SU-DHL-6 (cell line): ENCODE results near the gene B3GALT5.

Source experiments
- EZH2phosphoT487 ChIP-seq: fragments of 200-600 bp; sonication (generic), shearing (Covaris generic); conservative IDR thresholded peaks from 2 replicates; pipeline ENCODE4 v1.6.1; 2018; ENCODE audit warnings: mild to moderate bottlenecking, antibody characterized with exemption, low read length, moderate library complexity, mixed read lengths
- TF ChIP-seq, protein P1 (sequence below): fragments of 200-600 bp; sonication (generic); IDR thresholded peaks from one replicate; pipeline ENCODE4 v1.5.1; 2017; ENCODE audit warnings: antibody characterized with exemption, mild to moderate bottlenecking, low read length, moderate library complexity; ENCODE audit not compliant: insufficient read depth, poor library complexity, severe bottlenecking

- TF ChIP-seq, protein P1, sequence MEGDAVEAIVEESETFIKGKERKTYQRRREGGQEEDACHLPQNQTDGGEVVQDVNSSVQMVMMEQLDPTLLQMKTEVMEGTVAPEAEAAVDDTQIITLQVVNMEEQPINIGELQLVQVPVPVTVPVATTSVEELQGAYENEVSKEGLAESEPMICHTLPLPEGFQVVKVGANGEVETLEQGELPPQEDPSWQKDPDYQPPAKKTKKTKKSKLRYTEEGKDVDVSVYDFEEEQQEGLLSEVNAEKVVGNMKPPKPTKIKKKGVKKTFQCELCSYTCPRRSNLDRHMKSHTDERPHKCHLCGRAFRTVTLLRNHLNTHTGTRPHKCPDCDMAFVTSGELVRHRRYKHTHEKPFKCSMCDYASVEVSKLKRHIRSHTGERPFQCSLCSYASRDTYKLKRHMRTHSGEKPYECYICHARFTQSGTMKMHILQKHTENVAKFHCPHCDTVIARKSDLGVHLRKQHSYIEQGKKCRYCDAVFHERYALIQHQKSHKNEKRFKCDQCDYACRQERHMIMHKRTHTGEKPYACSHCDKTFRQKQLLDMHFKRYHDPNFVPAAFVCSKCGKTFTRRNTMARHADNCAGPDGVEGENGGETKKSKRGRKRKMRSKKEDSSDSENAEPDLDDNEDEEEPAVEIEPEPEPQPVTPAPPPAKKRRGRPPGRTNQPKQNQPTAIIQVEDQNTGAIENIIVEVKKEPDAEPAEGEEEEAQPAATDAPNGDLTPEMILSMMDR: no peak
- TF ChIP-seq EZH2phosphoT487: no peak
These were observed 47.6 kb downstream of the B3GALT5 start for GRCh38 chr21:39660191-39660980.
